Nephron (organoid): ENCODE results near the gene FOS.

Experiments used
- H3K27ac Mint-ChIP-seq, 3 experiments: 2 replicates each; pipeline ENCODE4 v1.8.0; 2020; ENCODE audit warnings: mixed read lengths in 3 of 3, mild to moderate bottlenecking in 2 of 3, moderate library complexity in 1 of 3
- H3K27me3 Mint-ChIP-seq: 2 replicates; pipeline ENCODE4 v1.8.0; 2021; ENCODE audit warnings: low read depth, mild to moderate bottlenecking, moderate library complexity, mixed read lengths
- H3K36me3 Mint-ChIP-seq: 2 replicates; pipeline ENCODE4 v1.8.0; 2020; ENCODE audit warnings: low read depth, mixed read lengths
- H3K4me1 Mint-ChIP-seq: 2 replicates; pipeline ENCODE4 v1.8.0; 2020; ENCODE audit warnings: mixed read lengths
- H3K4me3 Mint-ChIP-seq, 3 experiments: 2 replicates each; pipeline ENCODE4 v1.8.0; 2020; ENCODE audit warnings: mild to moderate bottlenecking in 3 of 3, mixed read lengths in 3 of 3, moderate library complexity in 2 of 3
- H3K9me3 Mint-ChIP-seq: 2 replicates; pipeline ENCODE4 v1.8.0; 2020; ENCODE audit warnings: mixed read lengths
- TF ChIP-seq, protein P1 (sequence below), 3 experiments: fragments of 200-600 bp; sonication (generic); IDR thresholded peaks; one replicate each; pipeline ENCODE4 v1.5.0; 2021; ENCODE audit warnings: antibody characterized with exemption in 3 of 3; ENCODE audit not compliant: unreplicated experiment in 3 of 3

Gene FOS

GRCh38 chr14:75331471-75331870, 52.8 kb downstream of the FOS start:
- H3K27ac Mint-ChIP-seq, result no peak overlapping the region
- peaks cover under 1% of the 10 kb centered on the region for H3K9me3 Mint-ChIP-seq
- peaks cover 3% of the 10 kb centered on the region for H3K27me3 Mint-ChIP-seq
- no peaks in the 10 kb centered on the region for H3K36me3 Mint-ChIP-seq
- H3K4me1 Mint-ChIP-seq, result peaks cover 32% of the 10 kb centered on the region
- TF ChIP-seq, protein P1, sequence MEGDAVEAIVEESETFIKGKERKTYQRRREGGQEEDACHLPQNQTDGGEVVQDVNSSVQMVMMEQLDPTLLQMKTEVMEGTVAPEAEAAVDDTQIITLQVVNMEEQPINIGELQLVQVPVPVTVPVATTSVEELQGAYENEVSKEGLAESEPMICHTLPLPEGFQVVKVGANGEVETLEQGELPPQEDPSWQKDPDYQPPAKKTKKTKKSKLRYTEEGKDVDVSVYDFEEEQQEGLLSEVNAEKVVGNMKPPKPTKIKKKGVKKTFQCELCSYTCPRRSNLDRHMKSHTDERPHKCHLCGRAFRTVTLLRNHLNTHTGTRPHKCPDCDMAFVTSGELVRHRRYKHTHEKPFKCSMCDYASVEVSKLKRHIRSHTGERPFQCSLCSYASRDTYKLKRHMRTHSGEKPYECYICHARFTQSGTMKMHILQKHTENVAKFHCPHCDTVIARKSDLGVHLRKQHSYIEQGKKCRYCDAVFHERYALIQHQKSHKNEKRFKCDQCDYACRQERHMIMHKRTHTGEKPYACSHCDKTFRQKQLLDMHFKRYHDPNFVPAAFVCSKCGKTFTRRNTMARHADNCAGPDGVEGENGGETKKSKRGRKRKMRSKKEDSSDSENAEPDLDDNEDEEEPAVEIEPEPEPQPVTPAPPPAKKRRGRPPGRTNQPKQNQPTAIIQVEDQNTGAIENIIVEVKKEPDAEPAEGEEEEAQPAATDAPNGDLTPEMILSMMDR (IDR thresholded peaks at IDR 0.05; ENCODE audit: unreplicated experiment in 3 of 3), result no peak
- H3K4me3 Mint-ChIP-seq, result no peak overlapping the region
